Liver (tissue), 9 donors: ENCODE data around the gene ABCC9. TPM values are rescaled to one million over a fixed set of nuclear protein-coding genes. Genes with fewer than 3 reads are reported as not detected.
"Not testable (repeated sequence)": the region's sequence is repeated elsewhere in the genome, so short reads cannot be mapped to it uniquely, and the experiment has no call there.

Experiments
- DNase-seq: peaks from one replicate; pipeline ENCODE4 v3.0.0-alpha.2; 2017; ENCODE audit warnings: low spot score
- H3K27ac ChIP-seq, 2 donors: one replicate each; pipeline ENCODE4 v1.7.0; 2013; ENCODE audit warnings: inconsistent platforms in 2 of 2, low read length in 2 of 2, control low read depth in 1 of 2, low read depth in 1 of 2, mild to moderate bottlenecking in 1 of 2
- H3K27me3 ChIP-seq, 4 donors: one replicate each; pipeline versions ENCODE4 v1.6.1 to v1.7.0; 2013; ENCODE audit warnings: low read length in 3 of 4, inconsistent platforms in 1 of 4, mild to moderate bottlenecking in 1 of 4, moderate library complexity in 1 of 4; ENCODE audit not compliant: control insufficient read depth in 4 of 4, insufficient read depth in 4 of 4
- H3K36me3 ChIP-seq, 4 donors: one replicate each; pipeline versions ENCODE4 v1.6.1 to v1.7.0; 2013; ENCODE audit warnings: low read length in 3 of 4, mild to moderate bottlenecking in 3 of 4, low read depth in 1 of 4, moderate library complexity in 1 of 4; ENCODE audit not compliant: control insufficient read depth in 4 of 4, insufficient read depth in 3 of 4
- H3K4me1 ChIP-seq, 4 donors: one replicate each; pipeline versions ENCODE4 v1.6.1 to v1.7.0; 2013; ENCODE audit warnings: low read length in 3 of 4, mild to moderate bottlenecking in 3 of 4, moderate library complexity in 1 of 4; ENCODE audit not compliant: control insufficient read depth in 4 of 4, insufficient read depth in 4 of 4
- H3K4me3 ChIP-seq, 3 donors: one replicate each; pipeline versions ENCODE4 v1.6.1 to v1.7.0; 2013; ENCODE audit warnings: low read length in 3 of 3, control low read depth in 1 of 3, low read depth in 1 of 3, mild to moderate bottlenecking in 1 of 3
- H3K9ac ChIP-seq, 2 donors: one replicate each; pipeline ENCODE4 v1.7.0; 2013; ENCODE audit warnings: low read length in 2 of 2, mild to moderate bottlenecking in 2 of 2, moderate library complexity in 2 of 2, control low read depth in 1 of 2, low read depth in 1 of 2
- H3K9me3 ChIP-seq, 4 donors: one replicate each; pipeline versions ENCODE4 v1.6.1 to v1.7.0; 2013; ENCODE audit warnings: low read length in 3 of 4; ENCODE audit not compliant: control insufficient read depth in 4 of 4
- ATF3 ChIP-seq: IDR thresholded peaks from 2 replicates; pipeline ENCODE4 v1.6.1; 2016; ENCODE audit warnings: antibody characterized with exemption
- CTCF ChIP-seq: fragments of 150-350 bp; IDR thresholded peaks from 2 replicates; pipeline ENCODE4 v1.5.1; 2017; ENCODE audit warnings: improper control_type of control experiment, low read depth, low read length; ENCODE audit not compliant: missing input control
- EGR1 ChIP-seq, 2 donors: IDR thresholded peaks; 2 replicates each; pipeline ENCODE4 v1.6.1; 2016 to 2018; ENCODE audit warnings: antibody characterized with exemption in 2 of 2, low read depth in 2 of 2
- FOXA1 ChIP-seq: IDR thresholded peaks from 2 replicates; pipeline ENCODE4 v1.6.1; 2016; ENCODE audit warnings: antibody characterized with exemption
- FOXA2 ChIP-seq: IDR thresholded peaks from 2 replicates; pipeline ENCODE4 v1.6.1; 2016; ENCODE audit warnings: antibody characterized with exemption
- GABPA ChIP-seq, 2 donors: IDR thresholded peaks in 1 of 2; conservative IDR thresholded peaks in 1 of 2; 2 replicates each; pipeline ENCODE4 v1.6.1; 2016; ENCODE audit warnings: antibody characterized with exemption in 2 of 2, mild to moderate bottlenecking in 1 of 2, moderate library complexity in 1 of 2
- HNF4A ChIP-seq, 2 donors: conservative IDR thresholded peaks; 2 replicates each; pipeline ENCODE4 v1.6.1; 2016; ENCODE audit warnings: antibody characterized with exemption in 2 of 2, mild to moderate bottlenecking in 2 of 2
- HNF4G ChIP-seq: IDR thresholded peaks from 2 replicates; pipeline ENCODE4 v1.6.1; 2016; ENCODE audit warnings: antibody characterized with exemption
- JUND ChIP-seq, 2 donors: IDR thresholded peaks; 2 replicates each; pipeline ENCODE4 v1.6.1; 2016; ENCODE audit warnings: antibody characterized with exemption in 2 of 2
- NR2F2 ChIP-seq: IDR thresholded peaks from 2 replicates; pipeline ENCODE4 v1.6.1; 2016; ENCODE audit warnings: antibody characterized with exemption
- REST ChIP-seq: IDR thresholded peaks from 2 replicates; pipeline ENCODE4 v1.6.1; 2016; ENCODE audit warnings: antibody characterized with exemption, mild to moderate bottlenecking
- RXRA ChIP-seq, 2 donors: IDR thresholded peaks; 2 replicates each; pipeline ENCODE4 v1.6.1; 2017 to 2018; ENCODE audit warnings: antibody characterized with exemption in 2 of 2, mild to moderate bottlenecking in 1 of 2
- SP1 ChIP-seq: IDR thresholded peaks from 2 replicates; pipeline ENCODE4 v1.6.1; 2018; ENCODE audit warnings: antibody characterized with exemption, mild to moderate bottlenecking
- TAF1 ChIP-seq: conservative IDR thresholded peaks from 2 replicates; pipeline ENCODE4 v1.6.1; 2016; ENCODE audit warnings: antibody characterized with exemption, mild to moderate bottlenecking
- YY1 ChIP-seq: IDR thresholded peaks from 2 replicates; pipeline ENCODE4 v1.6.1; 2016; ENCODE audit warnings: antibody characterized with exemption, mild to moderate bottlenecking
- ZBTB33 ChIP-seq: IDR thresholded peaks from 2 replicates; pipeline ENCODE4 v1.6.1; 2016; ENCODE audit warnings: antibody characterized with exemption
- WGBS: extraction: QIAGEN DNeasy Blood & Tissue Kit; methylation state at CpG from one replicate; pipeline ENCODE4 v1.1.7; 2013; 5-methylcytosine and 5-hydroxymethylcytosine counted together
- polyA plus RNA-seq, 2 donors: library from polyadenylated mRNA; stranded (reverse) in 1 of 2; unstranded in 1 of 2; fragments of 200-250 nt in 1 of 2; fragments of >200 nt in 1 of 2; fragmentation: Nextera tagmentation in 1 of 2; extraction: Ambion mirVana in 1 of 2; gene quantifications; one replicate each; pipeline versions ENCODE4 v1.2.1 to v1.2.3, GENCODE V29; 2013 to 2015
- total RNA-seq, 2 donors: library from RNA; depleted of rRNA; stranded (reverse); fragments of >200 nt; gene quantifications; one replicate each; pipeline ENCODE4 v1.2.3, GENCODE V29; 2014
- donor health status: healthy.
- donor health status: healthy.
- donor health status: healthy.
- donor health status: healthy.
- donor health status: healthy.

The ABCC9 gene
- total and polyA plus RNA-seq, 4 donors = 2.7 to 55.6 (median 10.7) TPM

GRCh38 chr12:21907948-21908837 is 33.0 kb downstream of the ABCC9 start:
- no peak overlapping the region for H3K27ac ChIP-seq
- no peak overlapping the region for H3K4me3 ChIP-seq
- no peak for DNase-seq
- H3K9ac ChIP-seq = no peak overlapping the region
- peaks cover 0 to 8% (median 2%) of the 10 kb centered on the region in 4 donors for H3K36me3 ChIP-seq
- no peaks in the 10 kb centered on the region for H3K9me3 ChIP-seq
- H3K4me1 ChIP-seq = no peaks in the 10 kb centered on the region
- WGBS = 90% methylated on average over 6 of the region's 6 CpGs
- H3K27me3 ChIP-seq = no peaks in the 10 kb centered on the region
- TF ChIP-seq RXRA (IDR thresholded peaks at IDR 0.05) (no peak), SP1 (no peak), HNF4G (no peak), EGR1 (IDR thresholded peaks at IDR 0.05; ENCODE audit: low read depth in 2 of 2) (no peak), GABPA (IDR thresholded peaks at IDR 0.05 in 1 of 2, conservative IDR thresholded peaks at IDR 0.05 in 1 of 2) (no peak), TAF1 (no peak), HNF4A (conservative IDR thresholded peaks at IDR 0.05) (no peak), REST (no peak), NR2F2 (no peak)

- Histone ChIP-seq H3K27me3 (no peaks in the 10 kb centered on the region), H3K9ac (no peak overlapping the region), H3K4me3 (no peak overlapping the region), H3K36me3 (peaks cover 0 to 8% (median 2%) of the 10 kb centered on the region in 4 donors), H3K4me1 (no peaks in the 10 kb centered on the region), H3K27ac (no peak overlapping the region), H3K9me3 (no peaks in the 10 kb centered on the region)
- no peak for DNase-seq
- no peak for TF ChIP-seq ZBTB33
- no peak for TF ChIP-seq FOXA2
- TF ChIP-seq YY1 = no peak
- TF ChIP-seq FOXA1 = no peak
- no peak for TF ChIP-seq NR2F2
- TF ChIP-seq RXRA (IDR thresholded peaks at IDR 0.05) = no peak
- no peak for TF ChIP-seq JUND (IDR thresholded peaks at IDR 0.05)
- no peak for TF ChIP-seq CTCF
- no peak for TF ChIP-seq ATF3
- no peak for TF ChIP-seq HNF4G
- 93% methylated on average over 5 of the region's 5 CpGs for WGBS
Observed at GRCh38 chr12:21906919-21907493, 34.2 kb downstream of the ABCC9 start.

- not testable (repeated sequence) for H3K27ac ChIP-seq, H3K36me3 ChIP-seq, H3K27me3 ChIP-seq, H3K9me3 ChIP-seq, H3K4me3 ChIP-seq, H3K9ac ChIP-seq, DNase-seq
- peaks cover 0 to 11% (median 3%) of the 10 kb centered on the region in 4 donors for H3K4me1 ChIP-seq
- WGBS = 87% methylated on average over 9 of the region's 9 CpGs
Observed at GRCh38 chr12:21899532-21899931, 41.7 kb downstream of the ABCC9 start.
